Measurements from ENCODE around the gene CBR3. TPM values are rescaled to one million over a fixed set of nuclear protein-coding genes. Genes with fewer than 3 reads are reported as not detected.

The CBR3 gene
- total RNA-seq, 1 experiment from 2014 or later: 1.7 TPM

DNA sequence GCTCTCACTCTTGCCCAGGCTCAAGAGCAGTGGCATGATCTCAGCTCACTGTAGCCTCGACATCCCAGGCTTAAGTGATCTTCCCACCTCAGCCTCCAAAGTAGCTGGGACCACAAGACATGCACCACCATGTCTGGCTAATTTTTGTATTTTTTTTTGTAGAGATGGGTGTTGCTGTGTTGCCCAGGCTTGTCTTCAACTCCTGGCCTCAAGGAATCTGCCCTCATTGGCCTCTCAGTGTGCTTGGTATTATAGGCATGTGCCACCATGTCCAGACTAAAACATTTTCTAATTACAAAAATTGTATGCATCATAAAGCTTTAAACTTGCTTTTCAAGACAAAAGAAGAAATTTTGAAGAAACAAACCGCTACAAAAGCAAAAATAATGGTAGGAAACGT is 44.9 kb upstream of the CBR3 start:
- intact Hi-C loops (cut with micrococcal nuclease): no loop called here
- ChIA-PET RAD21 (ENCODE audit: low non-redundant PET in 1 of 2, low total read pairs in 2 of 2, uncharacterized antibody in 2 of 2, unreplicated experiment in 2 of 2) (no interaction called here), CTCF (no interaction called here), POLR2A (no interaction called here)
- peaks cover 10 to 11% of the 10 kb centered on the region in 2 experiments; a peak in 2 of 4 replicates for H3K9me3 ChIP-seq (ENCODE audit: control insufficient read depth in 1 of 2, insufficient read depth in 1 of 2, low read depth in 1 of 2, low read length in 2 of 2)
- no peak overlapping the region for H3K4me3 ChIP-seq (replicated peaks in 1 of 2; ENCODE audit: low read depth in 1 of 2, low read length in 2 of 2)
- H3K9me2 ChIP-seq (ENCODE audit: insufficient read depth): no peaks in the 10 kb centered on the region
- DNase-seq (ENCODE audit: low read depth, low spot score): no peak
- no peak overlapping the region for H3K9ac ChIP-seq (ENCODE audit: low read length)
- H2AFZ ChIP-seq (ENCODE audit: low read depth, low read length, poor library complexity, severe bottlenecking): no peak overlapping the region
- no peak for TF ChIP-seq POLR2AphosphoS5 (IDR thresholded peaks at IDR 0.05; ENCODE audit: low read depth, low read length)
- TF ChIP-seq RAD21 (IDR thresholded peaks at IDR 0.05; ENCODE audit: low read depth): no peak
- TF ChIP-seq EZH2phosphoT487 (IDR thresholded peaks at IDR 0.05; ENCODE audit: borderline replicate concordance): no peak
- no peak for TF ChIP-seq SP1 (IDR thresholded peaks at IDR 0.05; ENCODE audit: low read depth)
- TF ChIP-seq TCF7L2 (IDR thresholded peaks at IDR 0.05; ENCODE audit: borderline replicate concordance, extremely low read depth, insufficient read depth, insufficient read length): no peak
- no peak for TF ChIP-seq ELF1 (IDR thresholded peaks at IDR 0.05; ENCODE audit: borderline replicate concordance, low read depth)
- TF ChIP-seq SRF (IDR thresholded peaks at IDR 0.05; ENCODE audit: low read depth): no peak
- no peak for TF ChIP-seq ZFX (IDR thresholded peaks at IDR 0.05)
- TF ChIP-seq SIN3A (IDR thresholded peaks at IDR 0.05; ENCODE audit: low read depth): no peak
- TF ChIP-seq, protein P1, sequence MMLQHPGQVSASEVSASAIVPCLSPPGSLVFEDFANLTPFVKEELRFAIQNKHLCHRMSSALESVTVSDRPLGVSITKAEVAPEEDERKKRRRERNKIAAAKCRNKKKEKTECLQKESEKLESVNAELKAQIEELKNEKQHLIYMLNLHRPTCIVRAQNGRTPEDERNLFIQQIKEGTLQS (IDR thresholded peaks at IDR 0.05): no peak
- no peak for TF ChIP-seq EZH2 (IDR thresholded peaks at IDR 0.05)
- TF ChIP-seq, protein P2, sequence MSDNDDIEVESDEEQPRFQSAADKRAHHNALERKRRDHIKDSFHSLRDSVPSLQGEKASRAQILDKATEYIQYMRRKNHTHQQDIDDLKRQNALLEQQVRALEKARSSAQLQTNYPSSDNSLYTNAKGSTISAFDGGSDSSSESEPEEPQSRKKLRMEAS (IDR thresholded peaks at IDR 0.05): no peak
- ATAC-seq: no peak
- H4K20me1 ChIP-seq (ENCODE audit: insufficient read depth): no peaks in the 10 kb centered on the region
- H3K27me3 ChIP-seq (ENCODE audit: insufficient read depth, low read length): no peaks in the 10 kb centered on the region
- H3K36me3 ChIP-seq (ENCODE audit: control insufficient read depth in 1 of 2, insufficient read depth in 2 of 2, low read length in 2 of 2): no peaks in the 10 kb centered on the region
- no peaks in the 10 kb centered on the region for H3K79me2 ChIP-seq (ENCODE audit: insufficient read depth, low read length)
- H3K4me2 ChIP-seq (ENCODE audit: low read length): no peak overlapping the region
- H3K4me1 ChIP-seq (ENCODE audit: control insufficient read depth in 1 of 2, insufficient read depth in 2 of 2, low read length in 2 of 2): no peaks in the 10 kb centered on the region
- BruUV-seq (replicated peaks): no TSS peak
- H3K27ac ChIP-seq (ENCODE audit: low read depth, low read length): no peak overlapping the region

DNA sequence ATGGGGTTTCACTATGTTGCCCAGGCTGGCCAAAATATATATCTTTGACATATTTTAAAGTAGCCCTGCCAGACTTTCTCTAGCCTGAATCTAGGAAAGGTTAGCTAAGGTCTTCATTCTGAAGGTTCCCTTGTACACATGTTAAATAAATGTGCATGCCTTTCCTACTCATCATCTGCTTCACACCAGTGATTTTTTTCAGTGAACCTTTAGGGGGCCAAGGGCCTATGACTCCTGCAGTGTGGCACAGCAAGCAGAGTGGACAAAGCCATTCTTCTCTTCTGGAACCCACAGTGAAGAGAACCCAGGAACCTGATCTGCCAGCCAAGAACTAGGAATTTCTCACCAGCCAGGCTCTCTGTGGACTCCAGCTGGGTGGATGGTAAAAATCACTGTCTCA is 42.2 kb upstream of the CBR3 start:
- POLR2A ChIA-PET: no interaction called here
- Histone ChIP-seq H3K4me1 (ENCODE audit: control insufficient read depth in 1 of 2, insufficient read depth in 2 of 2, low read length in 2 of 2) (peaks cover 0 to 1% of the 10 kb centered on the region in 2 experiments; a peak in 1 of 4 replicates), H3K9me3 (ENCODE audit: control insufficient read depth in 1 of 2, insufficient read depth in 1 of 2, low read depth in 1 of 2, low read length in 2 of 2) (peaks cover 10 to 11% of the 10 kb centered on the region in 2 experiments; a peak in 2 of 4 replicates), H2AFZ (ENCODE audit: low read depth, low read length, poor library complexity, severe bottlenecking) (no peak overlapping the region), H3K27me3 (ENCODE audit: insufficient read depth, low read length) (no peaks in the 10 kb centered on the region), H3K79me2 (ENCODE audit: insufficient read depth, low read length) (no peaks in the 10 kb centered on the region), H3K4me3 (replicated peaks in 1 of 2; ENCODE audit: low read depth in 1 of 2, low read length in 2 of 2) (no peak overlapping the region), H3K9ac (ENCODE audit: low read length) (no peak overlapping the region), H4K20me1 (ENCODE audit: insufficient read depth) (no peaks in the 10 kb centered on the region), H3K27ac (ENCODE audit: low read depth, low read length) (no peak overlapping the region), H3K4me2 (ENCODE audit: low read length) (no peak overlapping the region), H3K9me2 (ENCODE audit: insufficient read depth) (no peaks in the 10 kb centered on the region), H3K36me3 (ENCODE audit: control insufficient read depth in 1 of 2, insufficient read depth in 2 of 2, low read length in 2 of 2) (no peaks in the 10 kb centered on the region)
- no peak for ATAC-seq
- no peak for DNase-seq (ENCODE audit: low read depth, low spot score)
- TF ChIP-seq YY1 (IDR thresholded peaks at IDR 0.05; ENCODE audit: extremely low read depth, insufficient replicate concordance, low read depth, low read length) (no peak), POLR2AphosphoS5 (IDR thresholded peaks at IDR 0.05; ENCODE audit: low read depth, low read length) (no peak), EGR1 (IDR thresholded peaks at IDR 0.05; ENCODE audit: low read depth) (no peak), SRF (IDR thresholded peaks at IDR 0.05; ENCODE audit: low read depth) (no peak), CBX3 (IDR thresholded peaks at IDR 0.05; ENCODE audit: low read depth) (no peak), JUND (IDR thresholded peaks at IDR 0.05) (no peak)
- TF ChIP-seq, protein P1 (IDR thresholded peaks at IDR 0.05): no peak
- TF ChIP-seq, protein P3, sequence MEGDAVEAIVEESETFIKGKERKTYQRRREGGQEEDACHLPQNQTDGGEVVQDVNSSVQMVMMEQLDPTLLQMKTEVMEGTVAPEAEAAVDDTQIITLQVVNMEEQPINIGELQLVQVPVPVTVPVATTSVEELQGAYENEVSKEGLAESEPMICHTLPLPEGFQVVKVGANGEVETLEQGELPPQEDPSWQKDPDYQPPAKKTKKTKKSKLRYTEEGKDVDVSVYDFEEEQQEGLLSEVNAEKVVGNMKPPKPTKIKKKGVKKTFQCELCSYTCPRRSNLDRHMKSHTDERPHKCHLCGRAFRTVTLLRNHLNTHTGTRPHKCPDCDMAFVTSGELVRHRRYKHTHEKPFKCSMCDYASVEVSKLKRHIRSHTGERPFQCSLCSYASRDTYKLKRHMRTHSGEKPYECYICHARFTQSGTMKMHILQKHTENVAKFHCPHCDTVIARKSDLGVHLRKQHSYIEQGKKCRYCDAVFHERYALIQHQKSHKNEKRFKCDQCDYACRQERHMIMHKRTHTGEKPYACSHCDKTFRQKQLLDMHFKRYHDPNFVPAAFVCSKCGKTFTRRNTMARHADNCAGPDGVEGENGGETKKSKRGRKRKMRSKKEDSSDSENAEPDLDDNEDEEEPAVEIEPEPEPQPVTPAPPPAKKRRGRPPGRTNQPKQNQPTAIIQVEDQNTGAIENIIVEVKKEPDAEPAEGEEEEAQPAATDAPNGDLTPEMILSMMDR (IDR thresholded peaks at IDR 0.05 in 2 of 3, conservative IDR thresholded peaks at IDR 0.05 in 1 of 3; ENCODE audit: borderline replicate concordance in 1 of 3, insufficient read depth in 1 of 3, low read depth in 2 of 3, low read length in 2 of 3): no peak
- CTCF ChIA-PET: no interaction called here
- intact Hi-C loops (cut with micrococcal nuclease): no loop called here
- RAD21 ChIA-PET (ENCODE audit: low non-redundant PET in 1 of 2, low total read pairs in 2 of 2, uncharacterized antibody in 2 of 2, unreplicated experiment in 2 of 2): no interaction called here
- BruUV-seq (replicated peaks): no TSS peak

Data from HCT116 (cell line).